ENCODE data around the gene GPR15LG. TPM values are rescaled to one million over a fixed set of nuclear protein-coding genes. Genes with fewer than 3 reads are reported as not detected.
A peak's percentile ranks its signal among the peaks of the same experiment; 100 is the strongest.
"Not testable (repeated sequence)": the region's sequence is repeated elsewhere in the genome, so short reads cannot be mapped to it uniquely, and the experiment has no call there.

GPR15LG gene
- total RNA-seq, 1 donor from 2014 or later, result not detected

DNA sequence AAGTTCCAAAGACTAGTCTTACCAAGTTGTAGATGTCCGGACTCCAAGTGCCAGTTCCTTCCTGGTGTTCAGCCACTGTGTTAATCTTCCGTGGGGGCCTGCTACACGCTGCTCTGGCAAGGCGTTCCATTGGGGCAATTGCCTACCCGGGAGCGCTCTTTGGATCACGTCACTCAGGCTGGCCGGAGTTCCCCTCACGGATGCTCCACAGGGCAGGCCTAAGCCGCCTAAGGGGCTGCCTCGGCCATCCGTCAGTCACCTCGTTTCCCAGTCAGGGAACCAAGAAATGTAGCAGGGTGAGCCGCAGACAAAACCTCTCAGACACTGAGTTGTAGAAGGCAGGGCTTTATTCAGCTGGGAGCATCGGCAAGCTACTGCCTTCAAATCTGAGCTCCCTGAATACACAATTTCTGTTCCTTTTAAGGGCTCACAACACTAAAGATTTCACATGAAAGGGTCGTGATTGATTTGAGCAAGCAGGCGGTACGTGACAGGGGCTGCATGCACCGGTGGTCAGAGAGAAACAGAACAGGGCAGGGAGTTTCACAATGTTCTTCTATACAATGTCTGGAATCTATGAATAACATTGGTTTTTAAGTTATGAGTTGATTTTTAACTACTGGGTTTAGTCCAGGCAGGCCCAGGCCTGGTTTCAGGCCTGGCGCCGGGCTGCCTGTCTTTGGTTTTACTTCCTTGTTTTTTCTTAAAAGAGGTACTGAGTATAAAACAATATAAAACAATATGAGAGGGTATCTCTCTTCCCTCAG is 1.7 kb upstream of the GPR15LG start:
- H3K9me3 Mint-ChIP-seq; H3K36me3 Mint-ChIP-seq; H3K27me3 Mint-ChIP-seq (ENCODE audit: low read depth); DNase-seq (ENCODE audit: low spot score in 2 of 2, unreplicated experiment in 2 of 2); H3K4me1 Mint-ChIP-seq; H3K4me3 Mint-ChIP-seq: not testable (repeated sequence)
- H3K27ac Mint-ChIP-seq, result peak overlapping the region; percentile 77

DNA sequence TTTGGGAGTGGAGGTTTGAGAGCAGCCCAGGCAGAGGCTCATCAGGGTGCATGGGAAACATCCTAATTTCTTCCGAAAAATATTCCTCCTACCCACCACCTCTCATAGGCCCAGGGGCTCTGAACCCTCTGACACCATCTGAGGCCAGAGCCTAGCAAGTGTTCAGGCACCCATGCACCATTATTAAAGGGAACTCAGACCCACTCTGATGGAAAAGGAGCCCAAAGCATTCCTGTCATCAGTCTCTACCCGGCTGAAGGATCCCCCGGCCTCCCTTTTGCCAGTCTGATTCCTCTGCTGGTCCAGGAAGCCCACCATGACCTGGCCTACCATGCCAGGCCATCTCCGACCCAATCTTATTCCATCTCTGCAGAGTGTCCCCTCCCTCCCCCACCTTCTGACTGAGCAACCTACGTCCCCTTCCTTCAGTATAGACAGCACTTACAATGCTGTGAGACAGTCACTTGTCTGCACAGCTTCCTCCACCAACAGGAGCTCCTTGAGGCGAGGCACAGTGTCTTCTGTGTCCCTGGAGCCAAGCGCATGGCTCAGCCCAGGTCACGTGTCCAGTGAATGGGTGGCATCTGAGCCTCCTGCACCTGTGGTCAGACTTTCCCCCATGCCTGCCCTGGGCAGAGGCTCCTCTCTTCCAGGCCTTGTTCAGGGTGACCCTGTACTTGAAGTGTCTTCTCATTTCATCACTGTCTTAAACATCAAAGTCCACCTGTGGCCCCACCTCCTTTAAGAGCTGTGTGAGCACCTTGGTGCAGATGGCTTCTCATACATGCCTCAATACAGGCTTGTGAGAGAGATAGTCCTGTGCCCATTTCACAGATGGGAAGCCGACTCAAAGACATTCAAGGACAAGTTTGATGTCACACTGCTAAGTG is 889 bp upstream of the GPR15LG start:
- H3K27me3 Mint-ChIP-seq (ENCODE audit: low read depth), result no peaks in the 10 kb centered on the region
- peaks cover under 1% of the 10 kb centered on the region for H3K9me3 Mint-ChIP-seq
- TF ChIP-seq, protein P1, sequence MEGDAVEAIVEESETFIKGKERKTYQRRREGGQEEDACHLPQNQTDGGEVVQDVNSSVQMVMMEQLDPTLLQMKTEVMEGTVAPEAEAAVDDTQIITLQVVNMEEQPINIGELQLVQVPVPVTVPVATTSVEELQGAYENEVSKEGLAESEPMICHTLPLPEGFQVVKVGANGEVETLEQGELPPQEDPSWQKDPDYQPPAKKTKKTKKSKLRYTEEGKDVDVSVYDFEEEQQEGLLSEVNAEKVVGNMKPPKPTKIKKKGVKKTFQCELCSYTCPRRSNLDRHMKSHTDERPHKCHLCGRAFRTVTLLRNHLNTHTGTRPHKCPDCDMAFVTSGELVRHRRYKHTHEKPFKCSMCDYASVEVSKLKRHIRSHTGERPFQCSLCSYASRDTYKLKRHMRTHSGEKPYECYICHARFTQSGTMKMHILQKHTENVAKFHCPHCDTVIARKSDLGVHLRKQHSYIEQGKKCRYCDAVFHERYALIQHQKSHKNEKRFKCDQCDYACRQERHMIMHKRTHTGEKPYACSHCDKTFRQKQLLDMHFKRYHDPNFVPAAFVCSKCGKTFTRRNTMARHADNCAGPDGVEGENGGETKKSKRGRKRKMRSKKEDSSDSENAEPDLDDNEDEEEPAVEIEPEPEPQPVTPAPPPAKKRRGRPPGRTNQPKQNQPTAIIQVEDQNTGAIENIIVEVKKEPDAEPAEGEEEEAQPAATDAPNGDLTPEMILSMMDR (IDR thresholded peaks at IDR 0.05; ENCODE audit: unreplicated experiment), result no peak
- H3K4me1 Mint-ChIP-seq, result no peaks in the 10 kb centered on the region
- peak overlapping the region; percentile 77 for H3K27ac Mint-ChIP-seq
- no peaks in the 10 kb centered on the region for H3K36me3 Mint-ChIP-seq
- H3K4me3 Mint-ChIP-seq, result no peak overlapping the region
- no peak for DNase-seq (ENCODE audit: low spot score in 2 of 2, unreplicated experiment in 2 of 2)

DNA sequence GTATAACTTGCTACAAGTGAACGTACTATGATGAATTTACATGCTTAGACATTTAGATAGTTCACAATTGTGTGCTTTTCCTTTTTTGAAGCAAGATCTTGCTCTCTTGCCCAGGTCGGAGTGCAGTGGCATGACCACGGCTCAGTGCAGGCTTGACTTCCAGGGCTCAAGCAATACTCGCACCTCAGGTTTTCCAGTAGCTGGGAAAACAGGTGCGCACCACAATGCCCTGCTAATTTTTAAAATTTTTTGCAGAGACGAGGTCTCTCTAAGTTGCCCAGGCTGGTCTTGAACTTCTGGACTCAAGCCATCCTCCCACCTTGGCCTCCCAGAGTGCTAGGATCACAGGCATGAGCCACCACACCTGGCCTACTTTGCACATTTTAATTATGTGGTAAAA is 1.8 kb downstream of the GPR15LG start:
- no peak overlapping the region for H3K4me3 Mint-ChIP-seq
- H3K27ac Mint-ChIP-seq, result no peak overlapping the region
- no peak for DNase-seq (ENCODE audit: low spot score in 2 of 2, unreplicated experiment in 2 of 2)
- H3K9me3 Mint-ChIP-seq, result no peaks in the 10 kb centered on the region
- TF ChIP-seq, protein P1 (IDR thresholded peaks at IDR 0.05; ENCODE audit: unreplicated experiment), result no peak
- H3K36me3 Mint-ChIP-seq, result no peaks in the 10 kb centered on the region
- no peaks in the 10 kb centered on the region for H3K27me3 Mint-ChIP-seq (ENCODE audit: low read depth)
- no peaks in the 10 kb centered on the region for H3K4me1 Mint-ChIP-seq

DNA sequence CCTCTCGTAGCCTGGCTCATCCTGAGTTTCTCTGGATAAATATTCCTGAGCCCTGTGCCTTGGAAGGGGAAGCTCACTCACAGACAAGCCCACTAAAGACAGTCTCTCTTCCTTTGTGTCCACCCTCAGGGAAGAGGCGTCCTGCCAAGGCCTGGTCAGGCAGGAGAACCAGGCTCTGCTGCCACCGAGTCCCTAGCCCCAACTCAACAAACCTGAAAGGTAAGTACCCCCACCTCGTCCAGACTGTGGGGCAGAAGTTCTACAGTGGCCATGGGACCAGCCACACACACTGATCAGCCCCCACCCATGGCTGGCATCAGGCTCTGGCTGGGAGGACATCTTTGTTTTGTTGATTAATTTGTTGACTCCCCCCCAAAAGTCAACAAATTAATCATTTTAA is 2.8 kb downstream of the GPR15LG start:
- Mint-ChIP-seq H3K9me3 (no peaks in the 10 kb centered on the region), H3K4me1 (no peaks in the 10 kb centered on the region), H3K4me3 (no peak overlapping the region), H3K27ac (no peak overlapping the region), H3K27me3 (ENCODE audit: low read depth) (no peaks in the 10 kb centered on the region), H3K36me3 (no peaks in the 10 kb centered on the region)
- DNase-seq (ENCODE audit: low spot score in 2 of 2, unreplicated experiment in 2 of 2), result no peak
- TF ChIP-seq, protein P1 (IDR thresholded peaks at IDR 0.05; ENCODE audit: unreplicated experiment), result no peak

DNA sequence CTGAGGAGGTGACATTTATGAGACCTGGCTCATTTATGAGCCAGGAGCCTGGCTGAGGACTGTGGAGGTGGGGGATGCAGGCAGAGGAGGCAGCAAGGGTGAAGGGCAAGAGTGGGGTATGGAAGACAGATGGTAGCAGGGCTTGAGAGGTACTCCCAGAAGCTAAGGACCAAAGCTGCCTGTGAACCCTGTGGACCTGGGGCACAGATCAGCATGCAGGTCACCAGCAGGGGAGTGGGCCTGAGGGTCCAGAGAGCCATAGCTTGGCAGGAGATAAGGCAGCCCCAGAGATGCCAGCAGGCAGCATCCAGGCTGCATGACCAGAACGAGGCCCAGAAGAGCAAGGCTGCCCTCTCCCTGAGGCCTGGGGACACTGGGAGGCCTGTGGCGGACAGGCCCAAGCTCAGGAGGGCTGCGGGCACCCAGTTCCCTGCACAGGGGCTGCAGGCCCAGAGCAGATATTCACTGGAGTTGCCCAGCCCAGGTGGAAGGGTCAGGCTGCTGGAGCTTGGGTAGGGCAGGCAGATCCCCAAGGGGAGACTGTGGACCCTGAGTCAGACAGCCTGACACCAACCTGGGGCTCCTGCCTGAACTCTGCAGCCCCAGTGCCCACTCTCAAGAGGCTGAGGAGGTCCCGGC is 3.4 kb downstream of the GPR15LG start:
- no peak overlapping the region for H3K4me3 Mint-ChIP-seq
- no peaks in the 10 kb centered on the region for H3K27me3 Mint-ChIP-seq (ENCODE audit: low read depth)
- no peak overlapping the region for H3K27ac Mint-ChIP-seq
- TF ChIP-seq, protein P1 (IDR thresholded peaks at IDR 0.05; ENCODE audit: unreplicated experiment), result no peak
- no peaks in the 10 kb centered on the region for H3K36me3 Mint-ChIP-seq
- no peaks in the 10 kb centered on the region for H3K9me3 Mint-ChIP-seq
- no peak for DNase-seq (ENCODE audit: low spot score in 2 of 2, unreplicated experiment in 2 of 2)
- H3K4me1 Mint-ChIP-seq, result no peaks in the 10 kb centered on the region

Data from mesothelial cell of epicardium (in vitro differentiated cells).